NCI-H2029 (cell line): ENCODE results near the gene RETSAT.
"Not testable (repeated sequence)": the region's sequence is repeated elsewhere in the genome, so short reads cannot be mapped to it uniquely, and the experiment has no call there.

Experiments
- DNase-seq: peaks from one replicate; lab custom pipeline; 2025; lab: John Stamatoyannopoulos, UW

RETSAT gene

GRCh38 chr2:85378257-85378656 lies 23.9 kb upstream of the RETSAT start:
- no peak for DNase-seq

- DNase-seq = no peak
These were observed 22.8 kb upstream of the RETSAT start for GRCh38 chr2:85377083-85377482.

- no peak for DNase-seq
These were observed 22.1 kb upstream of the RETSAT start for GRCh38 chr2:85376291-85377065.

GRCh38 chr2:85371045-85371444 lies 16.7 kb upstream of the RETSAT start:
- no peak for DNase-seq

GRCh38 chr2:85369500-85369899 lies 15.2 kb upstream of the RETSAT start:
- peak; percentile 62 for DNase-seq

- DNase-seq = no peak
These were observed 14.6 kb upstream of the RETSAT start for GRCh38 chr2:85368921-85369320.

- DNase-seq = no peak
These were observed 12.9 kb upstream of the RETSAT start for GRCh38 chr2:85367180-85367579.

- DNase-seq = not testable (repeated sequence)
These were observed 8.5 kb upstream of the RETSAT start for GRCh38 chr2:85362653-85363387.

- DNase-seq = no peak
These were observed 3.4 kb upstream of the RETSAT start for GRCh38 chr2:85357736-85358135.

- no peak for DNase-seq
These were observed 1.9 kb upstream of the RETSAT start for GRCh38 chr2:85356186-85356585.

GRCh38 chr2:85355521-85355920 lies 1.2 kb upstream of the RETSAT start:
- peak; percentile 34 for DNase-seq

GRCh38 chr2:85355073-85355410 lies 714 bp upstream of the RETSAT start:
- DNase-seq = no peak

- DNase-seq = no peak
These were observed 447 bp downstream of the RETSAT start for GRCh38 chr2:85353876-85354285.

- no peak for DNase-seq
These were observed 6.7 kb downstream of the RETSAT start for GRCh38 chr2:85347599-85347998.

- DNase-seq = no peak
These were observed 9.9 kb downstream of the RETSAT start for GRCh38 chr2:85344356-85344954.

- DNase-seq = not testable (repeated sequence)
These were observed 11.0 kb downstream of the RETSAT start for GRCh38 chr2:85343207-85343895.

GRCh38 chr2:85342156-85342555 lies 12.2 kb downstream of the RETSAT start:
- no peak for DNase-seq

GRCh38 chr2:85341269-85342029 lies 12.9 kb downstream of the RETSAT start:
- no peak for DNase-seq

GRCh38 chr2:85340034-85340892 lies 14.1 kb downstream of the RETSAT start:
- DNase-seq = no peak

GRCh38 chr2:85334928-85335327 lies 19.4 kb downstream of the RETSAT start:
- DNase-seq = no peak

- DNase-seq = not testable (repeated sequence)
These were observed 20.5 kb downstream of the RETSAT start for GRCh38 chr2:85333877-85334276.
